HG02973 (cell line): ENCODE data around the gene NPHP4.

Source experiments
- ATAC-seq: cut with Tn5 transposase; IDR thresholded peaks from one replicate; pipeline ENCODE4 v1.9.1; 2021; ENCODE audit warnings: moderate library complexity; ENCODE audit not compliant: unreplicated experiment

NPHP4 gene

GRCh38 chr1:5992026-5992813 is at the start of gene NPHP4:
Gene NPHP4 (minus strand): TSS chr1:5992425. CDS start chr1:5986289, 6,136 bp downstream.
- ATAC-seq: peak; percentile 86

GRCh38 chr1:6041432-6042062 is 49.3 kb upstream of the NPHP4 start:
- no peak for ATAC-seq

GRCh38 chr1:6040861-6041415 is 48.7 kb upstream of the NPHP4 start:
- ATAC-seq: no peak

- no peak for ATAC-seq
Measured at GRCh38 chr1:6040444-6040843, 48.2 kb upstream of the NPHP4 start.

- no peak for ATAC-seq
Measured at GRCh38 chr1:6039031-6039430, 46.8 kb upstream of the NPHP4 start.

GRCh38 chr1:6038603-6039002 is 46.4 kb upstream of the NPHP4 start:
- no peak for ATAC-seq

GRCh38 chr1:6037338-6037762 is 45.1 kb upstream of the NPHP4 start:
- peak; percentile 61 for ATAC-seq

GRCh38 chr1:6035719-6036118 is 43.5 kb upstream of the NPHP4 start:
- ATAC-seq: no peak

- no peak for ATAC-seq
Measured at GRCh38 chr1:6035303-6035702, 43.1 kb upstream of the NPHP4 start.

- no peak for ATAC-seq
Measured at GRCh38 chr1:6034750-6035096, 42.5 kb upstream of the NPHP4 start.

GRCh38 chr1:6033986-6034749 is 41.9 kb upstream of the NPHP4 start:
- ATAC-seq: no peak

GRCh38 chr1:6033124-6033523 is 40.9 kb upstream of the NPHP4 start:
- ATAC-seq: no peak

GRCh38 chr1:6030547-6031261 is 38.5 kb upstream of the NPHP4 start:
- ATAC-seq: no peak

GRCh38 chr1:6030132-6030531 is 37.9 kb upstream of the NPHP4 start:
- no peak for ATAC-seq

GRCh38 chr1:6029351-6029750 is 37.1 kb upstream of the NPHP4 start:
- no peak for ATAC-seq

GRCh38 chr1:6028042-6028850 is 36.0 kb upstream of the NPHP4 start:
- peak; percentile 33 for ATAC-seq

- ATAC-seq: no peak
Measured at GRCh38 chr1:6027591-6027990, 35.4 kb upstream of the NPHP4 start.

- ATAC-seq: peak; percentile 73
Measured at GRCh38 chr1:6026095-6026809, 34.0 kb upstream of the NPHP4 start.
